Duodenal mucosa (tissue), 2 donors: ENCODE data around the gene ADCY5.
A peak's percentile ranks its signal among the peaks of the same experiment; 100 is the strongest.

Experiments
- H3K27ac ChIP-seq: one replicate; pipeline ENCODE4 v1.7.0; 2013; ENCODE audit warnings: low read depth, low read length
- H3K27me3 ChIP-seq, 2 donors: one replicate each; pipeline ENCODE4 v1.7.0; 2013; ENCODE audit warnings: low read length in 2 of 2, control low read depth in 1 of 2; ENCODE audit not compliant: insufficient read depth in 2 of 2, control insufficient read depth in 1 of 2
- H3K36me3 ChIP-seq, 2 donors: one replicate each; pipeline ENCODE4 v1.7.0; 2013; ENCODE audit warnings: low read length in 2 of 2, control low read depth in 1 of 2; ENCODE audit not compliant: insufficient read depth in 2 of 2, control insufficient read depth in 1 of 2
- H3K4me1 ChIP-seq, 2 donors: one replicate each; pipeline ENCODE4 v1.7.0; 2013; ENCODE audit warnings: low read length in 2 of 2, control low read depth in 1 of 2; ENCODE audit not compliant: insufficient read depth in 2 of 2, control insufficient read depth in 1 of 2
- H3K4me3 ChIP-seq, 2 donors: one replicate each; pipeline ENCODE4 v1.7.0; 2013; ENCODE audit warnings: low read length in 2 of 2, low read depth in 1 of 2
- H3K9ac ChIP-seq, 2 donors: one replicate each; pipeline ENCODE4 v1.7.0; 2013; ENCODE audit warnings: low read length in 2 of 2, low read depth in 1 of 2
- H3K9me3 ChIP-seq, 2 donors: one replicate each; pipeline ENCODE4 v1.7.0; 2013; ENCODE audit warnings: low read length in 2 of 2, control low read depth in 1 of 2; ENCODE audit not compliant: control insufficient read depth in 1 of 2

The ADCY5 gene

DNA sequence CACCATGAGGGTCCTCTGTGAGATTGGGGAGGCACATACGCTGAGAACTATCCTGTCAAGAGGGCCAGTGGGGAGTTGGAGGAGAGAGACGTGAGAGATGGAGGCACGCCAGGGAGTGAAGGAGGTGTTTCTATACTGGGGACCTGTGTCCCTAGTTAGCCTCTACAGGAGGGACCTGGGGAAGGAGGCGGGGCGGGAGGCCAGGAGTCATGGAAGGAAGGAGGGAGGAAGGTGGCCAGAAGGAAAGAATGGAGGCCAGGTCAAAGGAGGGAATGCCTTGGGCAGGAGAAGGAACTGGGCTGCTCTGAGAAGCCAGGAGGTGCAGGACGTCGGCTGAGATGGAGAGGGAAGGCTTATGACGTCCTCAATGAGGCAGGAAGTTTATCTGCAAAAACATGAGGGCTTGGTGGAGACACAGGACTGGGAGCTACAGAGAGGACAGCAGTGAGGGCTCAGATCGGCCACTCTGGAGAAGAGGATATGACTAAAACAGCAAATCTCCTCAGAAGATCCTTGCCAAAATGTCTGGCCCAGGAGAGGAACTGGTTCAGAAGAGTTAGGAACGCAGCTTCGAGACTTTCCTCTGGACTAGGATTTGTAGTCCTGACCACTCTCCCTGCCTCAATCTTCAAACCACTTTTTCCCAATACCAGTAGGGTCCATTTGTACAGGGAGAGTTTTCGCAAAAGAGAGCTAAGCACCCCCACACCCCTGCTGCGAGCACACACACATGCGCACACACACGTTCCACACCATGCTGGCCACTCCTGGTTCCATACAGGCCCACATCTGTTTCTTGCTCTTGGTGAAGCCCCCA is 59.9 kb downstream of the ADCY5 start:
- Histone ChIP-seq H3K4me1 (peaks cover 0 to 12% of the 10 kb centered on the region in 2 donors), H3K9me3 (no peaks in the 10 kb centered on the region), H3K9ac (no peak overlapping the region), H3K36me3 (no peaks in the 10 kb centered on the region), H3K4me3 (no peak overlapping the region), H3K27ac (peak overlapping the region; percentile 36), H3K27me3 (no peaks in the 10 kb centered on the region)

DNA sequence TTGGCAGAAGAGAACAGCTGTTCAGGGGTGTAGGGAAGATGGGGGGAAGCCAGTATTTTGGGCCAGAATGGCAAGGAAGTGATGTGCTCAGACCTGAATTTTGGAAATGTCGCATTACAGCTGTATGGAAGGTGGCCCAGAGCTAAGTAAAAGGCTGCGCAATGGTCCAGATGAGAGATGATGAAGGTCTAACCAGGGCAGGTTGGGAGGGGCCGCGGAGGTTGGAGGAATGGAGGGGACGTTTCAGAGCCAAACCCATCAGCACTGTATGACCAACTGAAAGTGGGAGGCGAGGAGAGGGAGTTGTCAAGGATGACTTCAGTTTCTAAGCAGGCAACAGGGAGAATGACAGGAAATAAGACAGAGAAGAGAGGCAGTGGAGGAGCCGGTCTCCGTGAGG is 60.8 kb downstream of the ADCY5 start:
- Histone ChIP-seq H3K9ac (no peak overlapping the region), H3K27ac (no peak overlapping the region), H3K36me3 (no peaks in the 10 kb centered on the region), H3K9me3 (no peaks in the 10 kb centered on the region), H3K4me3 (no peak overlapping the region), H3K27me3 (no peaks in the 10 kb centered on the region), H3K4me1 (peaks cover 0 to 12% of the 10 kb centered on the region in 2 donors)

DNA sequence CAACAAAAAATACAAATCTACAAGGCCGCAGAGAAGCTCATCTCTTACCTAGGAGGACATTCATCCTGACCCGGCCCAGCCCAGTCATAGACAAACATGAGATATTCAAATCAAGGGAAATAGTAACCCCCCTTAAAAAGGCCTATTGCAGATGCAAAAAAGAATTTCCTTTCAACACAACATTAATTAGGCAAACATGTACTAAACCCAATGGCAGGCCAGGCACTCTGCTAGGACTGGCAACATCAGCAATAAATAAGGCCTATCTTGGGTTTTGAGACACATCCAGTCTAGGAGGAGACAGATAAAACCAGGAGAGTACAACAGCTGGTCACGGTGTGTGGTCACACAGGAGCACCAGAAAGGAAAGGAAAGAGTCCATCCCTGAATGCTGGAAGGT is 61.4 kb downstream of the ADCY5 start:
- H3K9ac ChIP-seq = no peak overlapping the region
- no peak overlapping the region for H3K27ac ChIP-seq
- peaks cover 0 to 12% of the 10 kb centered on the region in 2 donors for H3K4me1 ChIP-seq

DNA sequence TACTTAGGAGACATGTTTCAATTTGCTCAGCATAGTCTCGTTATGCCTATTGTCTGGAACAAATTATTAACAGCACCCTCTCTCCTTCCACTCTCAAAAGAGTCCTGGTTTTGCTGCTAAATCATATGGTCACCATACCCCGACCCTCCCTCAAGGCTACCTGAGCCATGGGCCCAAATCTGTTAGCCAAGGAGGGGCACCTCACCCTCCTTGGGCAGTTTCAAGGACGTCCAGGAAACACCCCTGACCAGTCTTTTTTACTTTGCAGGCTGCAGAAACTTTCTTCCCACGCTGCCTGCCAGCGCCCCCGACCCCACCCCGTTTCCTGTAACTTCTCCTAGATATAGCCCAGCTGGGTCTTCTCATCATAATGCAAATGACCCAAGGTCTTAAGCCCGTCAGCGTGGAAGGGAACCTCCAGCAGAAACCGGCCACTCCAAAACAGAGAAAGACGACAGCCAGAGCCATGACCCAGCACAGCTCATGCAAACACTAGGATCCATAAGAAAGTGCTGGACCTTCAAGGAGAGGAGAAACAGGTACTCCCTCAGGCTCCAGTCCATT is 62.3 kb downstream of the ADCY5 start:
- Histone ChIP-seq H3K4me1 (peaks cover 0 to 12% of the 10 kb centered on the region in 2 donors), H3K27ac (peak overlapping the region; percentile 31), H3K9me3 (no peaks in the 10 kb centered on the region), H3K9ac (no peak overlapping the region), H3K27me3 (no peaks in the 10 kb centered on the region), H3K36me3 (no peaks in the 10 kb centered on the region), H3K4me3 (no peak overlapping the region)

More for the DNA sequence above, 61.4 kb downstream of the ADCY5 start:
- Histone ChIP-seq H3K36me3 (no peaks in the 10 kb centered on the region), H3K4me3 (no peak overlapping the region), H3K27me3 (no peaks in the 10 kb centered on the region), H3K9me3 (no peaks in the 10 kb centered on the region)

DNA sequence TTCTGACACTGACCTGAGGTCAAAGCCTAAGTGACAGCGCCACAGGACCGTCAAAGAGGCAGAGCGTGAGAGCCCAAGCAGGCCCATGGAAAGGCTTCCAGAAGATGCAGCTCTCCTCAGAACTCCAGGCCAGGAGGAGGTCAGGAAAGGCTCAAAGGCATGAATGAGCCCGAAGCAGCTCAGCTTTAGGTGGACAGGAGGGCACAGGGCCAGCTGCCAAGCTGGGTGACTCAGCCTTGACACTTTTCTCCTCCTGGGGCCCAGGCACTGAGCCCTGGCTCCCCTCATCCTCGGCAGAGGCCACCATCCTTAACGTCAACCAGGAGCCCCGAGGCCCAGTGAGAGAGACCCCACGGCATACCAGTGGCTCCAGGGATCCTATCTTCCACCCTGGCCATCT is 62.9 kb downstream of the ADCY5 start:
- H3K27ac ChIP-seq = peak overlapping the region; percentile 31
- peaks cover 0 to 12% of the 10 kb centered on the region in 2 donors for H3K4me1 ChIP-seq
- no peaks in the 10 kb centered on the region for H3K36me3 ChIP-seq
- H3K9me3 ChIP-seq = no peaks in the 10 kb centered on the region
- no peak overlapping the region for H3K9ac ChIP-seq
- H3K27me3 ChIP-seq = no peaks in the 10 kb centered on the region
- H3K4me3 ChIP-seq = no peak overlapping the region

DNA sequence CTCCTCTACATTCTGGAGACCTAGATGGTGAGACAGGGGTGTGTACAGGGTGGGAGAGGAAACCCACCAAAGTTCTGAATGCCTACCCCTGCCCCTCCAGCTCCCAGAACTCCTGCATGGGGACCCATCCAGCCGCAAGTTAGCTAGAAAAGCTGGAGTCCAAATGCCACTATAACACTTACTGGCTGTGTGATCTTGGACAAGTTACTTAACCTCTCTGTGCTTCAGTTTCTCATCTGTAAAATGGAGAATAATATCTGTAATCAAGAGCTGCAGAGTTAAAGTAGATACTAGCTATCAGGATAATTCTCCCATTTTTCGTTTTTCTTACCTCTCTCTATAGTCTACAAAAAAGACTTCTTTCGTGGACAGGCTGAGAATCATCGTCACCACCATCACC is 63.4 kb downstream of the ADCY5 start:
- peak overlapping the region; percentile 31 for H3K27ac ChIP-seq
- H3K27me3 ChIP-seq = no peaks in the 10 kb centered on the region
- H3K36me3 ChIP-seq = no peaks in the 10 kb centered on the region
- H3K4me3 ChIP-seq = no peak overlapping the region
- H3K9me3 ChIP-seq = no peaks in the 10 kb centered on the region
- H3K4me1 ChIP-seq = peaks cover 0 to 12% of the 10 kb centered on the region in 2 donors
- no peak overlapping the region for H3K9ac ChIP-seq

DNA sequence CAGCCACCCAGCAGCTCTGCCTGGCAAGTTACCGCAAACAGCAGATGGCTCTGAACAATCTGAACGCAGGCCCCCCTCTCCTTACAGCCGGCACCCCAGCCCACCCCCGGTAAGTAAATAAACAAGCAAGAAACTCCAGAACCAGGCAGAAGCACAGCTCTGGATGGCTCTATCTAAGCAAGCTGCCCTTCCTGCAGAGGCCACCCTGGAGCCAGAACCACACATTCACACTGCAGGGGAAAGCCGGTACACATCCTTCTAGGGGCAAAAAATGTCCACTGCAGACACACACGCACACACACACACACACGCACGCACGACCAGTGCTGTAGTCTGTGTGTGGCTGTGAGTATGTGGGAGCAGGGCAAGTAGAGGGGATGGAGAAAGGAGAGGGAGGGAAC is 63.9 kb downstream of the ADCY5 start:
- peak overlapping the region; percentile 10 for H3K27ac ChIP-seq
- H3K9ac ChIP-seq = no peak overlapping the region
- no peaks in the 10 kb centered on the region for H3K27me3 ChIP-seq
- no peaks in the 10 kb centered on the region for H3K9me3 ChIP-seq
- H3K36me3 ChIP-seq = no peaks in the 10 kb centered on the region
- no peak overlapping the region for H3K4me3 ChIP-seq
- H3K4me1 ChIP-seq = peaks cover 0 to 12% of the 10 kb centered on the region in 2 donors

DNA sequence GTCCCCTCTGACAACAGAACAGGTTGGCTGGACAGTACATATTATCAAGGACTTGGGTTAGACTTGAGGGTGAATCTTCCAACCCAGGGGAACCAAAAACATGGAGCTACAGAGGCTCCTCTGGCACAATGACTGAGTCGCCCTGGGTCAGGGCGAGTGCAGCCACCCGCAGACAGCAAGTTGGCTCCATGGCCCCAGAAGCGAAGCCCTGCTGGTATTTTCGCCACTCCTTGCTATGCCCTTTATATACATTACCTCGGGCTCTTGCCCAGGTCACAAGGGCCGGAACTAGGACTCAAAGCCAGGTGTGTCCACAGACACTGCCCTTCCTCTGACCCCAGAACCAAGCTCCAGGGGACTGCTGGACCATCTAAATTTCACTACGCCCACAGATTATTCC is 64.6 kb downstream of the ADCY5 start:
- H3K4me1 ChIP-seq = peaks cover 0 to 12% of the 10 kb centered on the region in 2 donors
- no peak overlapping the region for H3K4me3 ChIP-seq
- H3K36me3 ChIP-seq = no peaks in the 10 kb centered on the region
- H3K9me3 ChIP-seq = no peaks in the 10 kb centered on the region
- H3K27me3 ChIP-seq = no peaks in the 10 kb centered on the region
- no peak overlapping the region for H3K9ac ChIP-seq
- no peak overlapping the region for H3K27ac ChIP-seq

DNA sequence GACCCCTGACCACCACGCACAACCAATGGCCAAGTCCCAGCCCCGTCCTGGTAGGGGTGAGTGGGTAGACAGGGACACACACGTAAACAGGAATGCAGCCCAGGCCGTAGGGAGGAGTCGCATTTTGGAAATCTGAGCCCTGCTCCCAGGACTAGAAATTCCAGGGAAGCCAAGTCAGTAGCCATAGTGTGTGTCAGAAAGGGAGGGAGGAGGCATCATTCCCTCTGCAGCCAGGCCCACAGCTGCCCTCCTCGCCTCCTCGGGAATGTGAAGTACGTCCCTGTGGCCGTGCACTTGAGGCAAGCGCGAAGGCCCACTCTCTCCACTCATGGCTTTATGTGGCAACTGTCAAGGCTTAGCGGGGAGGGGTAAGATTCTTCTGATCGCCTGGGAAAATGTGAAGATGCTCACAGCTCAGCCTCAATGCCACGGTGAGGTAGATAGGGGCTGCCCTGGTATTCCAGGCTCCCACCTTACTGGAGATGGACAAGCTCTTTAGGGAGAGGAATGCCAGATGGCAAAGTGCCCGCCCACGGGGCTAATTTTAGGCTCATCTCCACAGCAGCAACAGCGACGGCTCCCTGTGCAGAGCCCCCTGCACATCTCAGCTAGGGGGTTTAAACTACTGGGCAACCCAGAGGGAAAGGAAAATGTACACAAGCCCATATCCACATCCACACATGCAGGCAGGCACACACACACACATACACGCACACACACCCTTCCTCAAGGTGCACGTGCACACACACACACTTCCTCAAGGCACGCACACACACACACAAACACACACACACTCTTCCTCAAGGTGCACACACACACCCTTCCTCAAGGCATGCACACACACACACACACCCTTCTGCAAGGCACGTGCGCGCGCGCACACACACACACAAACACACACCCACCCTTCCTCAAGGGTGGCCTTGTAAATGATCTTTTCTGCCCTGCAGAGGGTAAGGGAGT is 65.5 kb downstream of the ADCY5 start:
- no peak overlapping the region for H3K4me3 ChIP-seq
- peak overlapping the region; percentile 8 for H3K27ac ChIP-seq
- no peak overlapping the region for H3K9ac ChIP-seq
- no peaks in the 10 kb centered on the region for H3K36me3 ChIP-seq
- H3K4me1 ChIP-seq = peaks cover 0 to 12% of the 10 kb centered on the region in 2 donors
- H3K27me3 ChIP-seq = no peaks in the 10 kb centered on the region
- H3K9me3 ChIP-seq = no peaks in the 10 kb centered on the region

DNA sequence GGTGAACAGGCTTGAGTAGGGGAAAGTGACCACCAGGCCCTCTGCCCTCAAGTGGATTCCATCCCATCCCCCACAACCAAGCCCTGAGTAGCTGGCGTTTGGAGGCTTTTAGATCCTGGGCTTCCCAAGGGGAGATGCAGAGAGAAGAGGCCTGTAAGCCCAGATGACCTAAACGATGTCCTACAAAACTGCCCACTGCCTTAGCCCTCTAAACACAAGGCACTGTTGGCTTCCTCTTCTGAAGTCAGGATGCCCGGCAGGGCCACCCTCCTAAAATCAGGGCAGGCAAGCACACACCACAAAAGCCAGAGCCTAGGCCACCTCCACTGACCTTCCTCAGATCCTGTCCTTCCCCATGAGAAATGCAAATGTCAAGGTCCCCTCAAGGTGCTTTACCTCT is 68.6 kb downstream of the ADCY5 start:
- H3K27ac ChIP-seq = no peak overlapping the region

More for the DNA sequence above, 68.6 kb downstream of the ADCY5 start:
- no peak overlapping the region for H3K4me3 ChIP-seq
- H3K4me1 ChIP-seq = no peaks in the 10 kb centered on the region
- no peak overlapping the region for H3K9ac ChIP-seq
- no peaks in the 10 kb centered on the region for H3K9me3 ChIP-seq
- no peaks in the 10 kb centered on the region for H3K27me3 ChIP-seq
- no peaks in the 10 kb centered on the region for H3K36me3 ChIP-seq
